Stimulated activated CD8-positive, alpha-beta memory T cell treated with anti-CD3 and anti-CD28 coated beads, Interleukin-12 subunit alpha, Interleukin-12 subunit beta, amount 100 ng/mL, for 24 hours (primary cell): ENCODE results near the gene TPI1.
"Not testable (repeated sequence)": the region's sequence is repeated elsewhere in the genome, so short reads cannot be mapped to it uniquely, and the experiment has no call there.

Source experiments
- DNase-seq: peaks from one replicate; pipeline ENCODE4 v3.0.0-alpha.2; 2020; ENCODE audit errors: extremely low read depth

Gene TPI1

GRCh38 chr12:6847676-6848075 lies 19.7 kb upstream of the TPI1 start:
- DNase-seq: no peak

- no peak for DNase-seq
These were observed 17.9 kb upstream of the TPI1 start for GRCh38 chr12:6849427-6849826.

- DNase-seq: no peak
These were observed 17.3 kb upstream of the TPI1 start for GRCh38 chr12:6849976-6850560.

GRCh38 chr12:6850796-6851152 lies 16.6 kb upstream of the TPI1 start:
- no peak for DNase-seq

- peak; percentile 79 for DNase-seq
These were observed 16.0 kb upstream of the TPI1 start, which contains the start of gene CDCA3 for GRCh38 chr12:6851153-6851920. CDCA3 (minus strand) TSS chr12:6851286; CDS start chr12:6850952, 334 bp downstream.

GRCh38 chr12:6851921-6852650 lies 15.2 kb upstream of the TPI1 start, which contains the start of gene USP5:
USP5 (plus strand) TSS chr12:6852150; CDS start chr12:6852180, 30 bp downstream.
- peak; percentile 97 for DNase-seq

GRCh38 chr12:6852651-6853354 lies 14.5 kb upstream of the TPI1 start:
- DNase-seq: peak; percentile 53

GRCh38 chr12:6853626-6854025 lies 13.7 kb upstream of the TPI1 start:
- no peak for DNase-seq

- no peak for DNase-seq
These were observed 13.3 kb upstream of the TPI1 start for GRCh38 chr12:6854036-6854435.

- no peak for DNase-seq
These were observed 12.0 kb upstream of the TPI1 start for GRCh38 chr12:6855322-6855721.

GRCh38 chr12:6858799-6859198 lies 8.5 kb upstream of the TPI1 start:
- no peak for DNase-seq

- no peak for DNase-seq
These were observed 7.2 kb upstream of the TPI1 start for GRCh38 chr12:6860116-6860515.

GRCh38 chr12:6860942-6861341 lies 6.4 kb upstream of the TPI1 start:
- no peak for DNase-seq

GRCh38 chr12:6861391-6861790 lies 5.9 kb upstream of the TPI1 start:
- no peak for DNase-seq

GRCh38 chr12:6863033-6863432 lies 4.3 kb upstream of the TPI1 start:
- no peak for DNase-seq

- no peak for DNase-seq
These were observed 3.6 kb upstream of the TPI1 start for GRCh38 chr12:6863586-6864321.

GRCh38 chr12:6865307-6865706 lies 2.0 kb upstream of the TPI1 start:
- DNase-seq: not testable (repeated sequence)

GRCh38 chr12:6866163-6866919 lies 990 bp upstream of the TPI1 start:
- no peak for DNase-seq

GRCh38 chr12:6866920-6867412 lies 365 bp upstream of the TPI1 start:
- DNase-seq: no peak

GRCh38 chr12:6868211-6869048 lies 1.1 kb downstream of the TPI1 start:
- no peak for DNase-seq
